Measurements from ENCODE around the gene CNDP1.
"Not testable (repeated sequence)": the region's sequence is repeated elsewhere in the genome, so short reads cannot be mapped to it uniquely, and the experiment has no call there.

CNDP1 gene

GRCh38 chr18:74522635-74523548, 11.4 kb upstream of the CNDP1 start:
- no peak for DNase-seq

GRCh38 chr18:74524097-74524496, 10.2 kb upstream of the CNDP1 start:
- DNase-seq = no peak

GRCh38 chr18:74524915-74525314, 9.4 kb upstream of the CNDP1 start:
- not testable (repeated sequence) for DNase-seq

GRCh38 chr18:74525741-74526140, 8.6 kb upstream of the CNDP1 start:
- no peak for DNase-seq

- no peak for DNase-seq
Observed at GRCh38 chr18:74526488-74526887, 7.8 kb upstream of the CNDP1 start.

GRCh38 chr18:74528478-74528877, 5.8 kb upstream of the CNDP1 start:
- DNase-seq = no peak

GRCh38 chr18:74528913-74529312, 5.4 kb upstream of the CNDP1 start:
- no peak for DNase-seq

- DNase-seq = no peak
Observed at GRCh38 chr18:74529378-74529777, 4.9 kb upstream of the CNDP1 start.

GRCh38 chr18:74529811-74530583, 4.3 kb upstream of the CNDP1 start:
- no peak for DNase-seq

GRCh38 chr18:74530584-74530862, 3.8 kb upstream of the CNDP1 start:
- no peak for DNase-seq

GRCh38 chr18:74531043-74531442, 3.3 kb upstream of the CNDP1 start:
- DNase-seq = no peak

GRCh38 chr18:74532511-74533025, 1.7 kb upstream of the CNDP1 start:
- DNase-seq = no peak

GRCh38 chr18:74533666-74534065, 634 bp upstream of the CNDP1 start:
- no peak for DNase-seq

- no peak for DNase-seq
Observed at GRCh38 chr18:74534981-74535649, 815 bp downstream of the CNDP1 start.

- DNase-seq = no peak
Observed at GRCh38 chr18:74539289-74539688, 5.0 kb downstream of the CNDP1 start.

- peak in 2 of 5 experiments; percentile 10 to 29 for DNase-seq
Observed at GRCh38 chr18:74540652-74541421, 6.5 kb downstream of the CNDP1 start.

- DNase-seq = peak in 1 of 5 experiments; percentile 14
Observed at GRCh38 chr18:74541703-74542555, 7.6 kb downstream of the CNDP1 start.

GRCh38 chr18:74544898-74545297, 10.6 kb downstream of the CNDP1 start:
- DNase-seq = no peak

- DNase-seq = no peak
Observed at GRCh38 chr18:74546007-74546406, 11.7 kb downstream of the CNDP1 start.

GRCh38 chr18:74546751-74547530, 12.6 kb downstream of the CNDP1 start:
- no peak for DNase-seq

- DNase-seq = no peak
Observed at GRCh38 chr18:74547860-74548259, 13.6 kb downstream of the CNDP1 start.
